ENCODE data around the gene PHYKPL.
"Not testable (repeated sequence)": the region's sequence is repeated elsewhere in the genome, so short reads cannot be mapped to it uniquely, and the experiment has no call there.

Gene PHYKPL

DNA sequence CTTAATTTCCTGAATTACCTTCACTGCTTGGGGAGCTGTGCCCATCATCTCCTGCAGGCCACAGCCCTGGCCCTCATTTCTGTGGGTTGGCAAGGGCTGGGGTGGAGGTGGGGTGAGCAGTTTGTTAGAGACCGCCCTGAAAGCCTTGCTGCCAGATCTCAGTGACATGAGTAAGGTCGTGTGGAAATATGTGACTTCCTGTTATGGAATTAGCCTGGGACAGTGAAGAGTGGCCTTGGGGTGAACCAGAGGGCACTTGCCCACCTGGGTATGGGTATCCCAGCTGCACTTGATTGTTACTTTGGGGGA, 30.7 kb downstream of the PHYKPL start:
- TF ChIP-seq, protein P1, sequence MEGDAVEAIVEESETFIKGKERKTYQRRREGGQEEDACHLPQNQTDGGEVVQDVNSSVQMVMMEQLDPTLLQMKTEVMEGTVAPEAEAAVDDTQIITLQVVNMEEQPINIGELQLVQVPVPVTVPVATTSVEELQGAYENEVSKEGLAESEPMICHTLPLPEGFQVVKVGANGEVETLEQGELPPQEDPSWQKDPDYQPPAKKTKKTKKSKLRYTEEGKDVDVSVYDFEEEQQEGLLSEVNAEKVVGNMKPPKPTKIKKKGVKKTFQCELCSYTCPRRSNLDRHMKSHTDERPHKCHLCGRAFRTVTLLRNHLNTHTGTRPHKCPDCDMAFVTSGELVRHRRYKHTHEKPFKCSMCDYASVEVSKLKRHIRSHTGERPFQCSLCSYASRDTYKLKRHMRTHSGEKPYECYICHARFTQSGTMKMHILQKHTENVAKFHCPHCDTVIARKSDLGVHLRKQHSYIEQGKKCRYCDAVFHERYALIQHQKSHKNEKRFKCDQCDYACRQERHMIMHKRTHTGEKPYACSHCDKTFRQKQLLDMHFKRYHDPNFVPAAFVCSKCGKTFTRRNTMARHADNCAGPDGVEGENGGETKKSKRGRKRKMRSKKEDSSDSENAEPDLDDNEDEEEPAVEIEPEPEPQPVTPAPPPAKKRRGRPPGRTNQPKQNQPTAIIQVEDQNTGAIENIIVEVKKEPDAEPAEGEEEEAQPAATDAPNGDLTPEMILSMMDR (IDR thresholded peaks at IDR 0.05; ENCODE audit: control insufficient read depth, insufficient read depth, low read depth, low read length, missing control alignments), result no peak
- no peak overlapping the region for H3K4me3 ChIP-seq (ENCODE audit: control insufficient read depth, low read depth, low read length)
- no peak for DNase-seq (ENCODE audit: low read depth)

DNA sequence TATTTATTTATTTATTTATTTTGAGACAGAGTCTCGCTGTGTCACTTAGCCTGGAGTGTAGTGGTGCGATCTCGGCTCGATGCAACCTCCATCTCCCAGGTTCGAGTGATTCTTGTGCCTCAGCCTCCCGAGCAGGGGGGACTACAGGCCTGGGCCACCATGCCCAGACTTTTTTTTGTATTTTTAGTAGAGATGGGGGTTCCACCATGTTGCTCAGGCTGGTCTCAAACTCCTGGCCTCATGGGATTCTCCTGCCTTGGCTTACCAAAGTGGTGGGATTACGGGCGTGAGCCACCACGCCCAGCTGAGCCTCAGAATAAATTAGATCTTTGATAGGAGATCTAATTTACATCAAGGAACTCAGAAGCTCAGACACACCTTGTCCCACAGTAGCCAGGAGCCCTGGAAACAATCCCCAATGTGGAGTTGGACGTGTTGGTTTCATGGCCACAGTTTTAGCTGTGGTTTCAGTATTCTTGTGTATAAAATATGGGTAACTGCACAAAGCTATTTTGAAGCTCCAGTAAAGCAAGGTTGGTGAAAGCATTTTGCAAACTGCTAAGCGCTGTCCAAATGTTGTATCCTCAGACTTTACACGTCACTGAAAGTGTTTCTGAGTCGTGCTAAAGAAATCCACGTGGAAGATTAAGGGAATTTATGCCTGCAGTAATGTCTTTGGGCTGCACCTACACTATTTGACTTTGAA, 31.2 kb downstream of the PHYKPL start:
- no peak overlapping the region for H3K4me3 ChIP-seq (ENCODE audit: control insufficient read depth, low read depth, low read length)
- no peak for DNase-seq (ENCODE audit: low read depth)
- TF ChIP-seq, protein P1 (IDR thresholded peaks at IDR 0.05; ENCODE audit: control insufficient read depth, insufficient read depth, low read depth, low read length, missing control alignments), result no peak

DNA sequence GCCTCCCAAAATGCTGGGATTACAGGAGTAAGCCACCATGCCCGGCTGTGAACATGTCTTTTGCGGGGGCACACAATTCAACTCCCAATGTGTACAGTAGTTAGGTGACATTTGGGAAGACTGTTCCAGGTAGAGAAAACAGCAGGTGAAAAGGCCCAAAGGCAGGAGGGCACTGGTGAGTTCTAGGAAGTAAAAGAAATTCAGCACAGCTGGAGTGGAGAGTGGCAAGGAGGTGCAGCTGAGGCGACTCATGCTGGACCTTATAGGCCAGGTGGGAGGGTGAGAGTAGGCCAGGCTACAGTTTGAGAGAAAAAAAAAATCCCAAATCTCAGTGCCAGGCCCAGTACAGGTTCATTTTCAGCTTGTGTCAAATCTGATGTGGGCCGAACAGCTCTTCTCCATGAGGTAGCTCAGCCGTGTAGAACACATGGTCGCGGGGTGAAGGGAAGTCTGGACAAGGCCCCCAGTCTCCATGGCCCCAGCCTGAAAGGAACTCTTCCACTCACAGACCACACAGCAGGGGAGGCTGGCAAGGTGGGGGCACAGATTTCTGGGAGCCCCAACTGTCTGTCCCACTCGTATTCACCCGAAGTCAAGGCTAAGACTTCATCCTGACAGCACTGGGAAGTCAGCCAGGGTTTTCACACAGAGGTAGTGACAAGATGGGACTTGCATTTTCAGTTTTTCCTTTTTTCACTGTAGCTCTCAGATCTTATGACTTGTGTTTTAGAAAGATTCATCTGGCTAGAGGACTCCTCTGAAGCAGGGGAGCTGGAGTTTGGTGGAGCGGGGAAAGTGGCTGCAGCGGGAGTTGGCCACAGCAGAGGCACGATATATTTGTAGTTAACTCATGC, 32.8 kb downstream of the PHYKPL start:
- H3K4me3 ChIP-seq (ENCODE audit: control insufficient read depth, low read depth, low read length), result no peak overlapping the region
- no peak for DNase-seq (ENCODE audit: low read depth)
- TF ChIP-seq, protein P1 (IDR thresholded peaks at IDR 0.05; ENCODE audit: control insufficient read depth, insufficient read depth, low read depth, low read length, missing control alignments), result no peak

DNA sequence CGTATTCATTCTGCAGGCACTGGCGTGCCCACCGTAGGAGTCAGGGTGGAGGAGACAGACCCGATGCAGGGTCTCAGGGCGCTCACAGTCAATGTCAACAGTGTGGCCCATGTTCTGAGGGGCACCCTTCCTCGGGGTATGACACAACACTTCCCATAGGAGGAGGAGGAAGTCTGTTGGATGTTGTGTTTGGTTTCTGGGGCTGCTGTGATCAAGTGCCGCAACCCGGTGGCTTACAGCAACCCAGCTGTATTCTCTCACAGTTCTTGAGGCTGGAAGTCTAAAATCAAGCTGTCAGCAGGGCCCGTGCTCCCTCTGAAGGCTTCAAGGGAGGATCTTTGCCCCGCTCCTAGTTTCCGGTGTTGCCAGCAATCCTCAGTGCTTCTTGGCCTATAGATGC, 33.9 kb downstream of the PHYKPL start:
- DNase-seq (ENCODE audit: low read depth), result no peak
- H3K4me3 ChIP-seq (ENCODE audit: control insufficient read depth, low read depth, low read length), result no peak overlapping the region
- TF ChIP-seq, protein P1 (IDR thresholded peaks at IDR 0.05; ENCODE audit: control insufficient read depth, insufficient read depth, low read depth, low read length, missing control alignments), result no peak

DNA sequence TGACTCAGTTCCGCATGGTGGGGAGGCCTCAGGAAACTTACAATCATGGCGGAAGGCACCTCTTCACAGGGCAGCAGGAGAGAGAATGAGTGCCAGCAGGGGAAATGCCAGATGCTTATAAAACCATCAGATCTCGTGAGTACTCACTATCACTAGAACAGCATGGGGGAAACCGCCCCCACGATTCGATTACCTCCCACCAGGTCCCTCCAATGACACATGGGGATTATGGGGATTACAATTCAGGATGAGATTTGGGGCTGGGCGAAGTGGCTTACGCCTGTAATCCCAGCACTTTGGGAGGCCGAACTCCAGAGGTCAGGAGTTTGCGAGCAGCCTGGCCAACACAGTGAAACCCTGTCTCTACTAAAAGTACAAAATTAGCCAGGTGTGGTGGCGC, 34.5 kb downstream of the PHYKPL start:
- not testable (repeated sequence) for DNase-seq (ENCODE audit: low read depth)

DNA sequence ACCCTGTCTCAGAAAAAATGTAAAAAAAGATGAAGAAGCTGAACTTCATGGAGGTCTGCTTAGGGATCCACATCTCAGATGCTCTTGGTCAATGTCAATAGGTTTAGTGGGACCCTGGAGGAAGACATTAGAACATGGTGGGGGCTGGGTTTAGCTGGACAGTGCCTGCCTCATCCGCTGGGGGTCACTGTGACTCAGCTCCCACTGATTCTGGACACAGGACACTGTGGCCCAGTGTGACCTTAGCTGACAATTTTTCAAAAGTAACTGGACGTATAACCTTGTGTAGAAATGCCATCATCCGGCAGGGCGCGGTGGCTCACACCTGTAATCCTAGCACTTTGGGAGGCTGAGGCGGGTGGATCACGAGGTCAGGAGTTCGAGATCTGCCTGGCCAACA, 35.6 kb downstream of the PHYKPL start:
- H3K4me3 ChIP-seq (ENCODE audit: control insufficient read depth, low read depth, low read length), result no peak overlapping the region
- DNase-seq (ENCODE audit: low read depth), result no peak
- TF ChIP-seq, protein P1 (IDR thresholded peaks at IDR 0.05; ENCODE audit: control insufficient read depth, insufficient read depth, low read depth, low read length, missing control alignments), result peak; percentile 34

More for the DNA sequence above, 34.5 kb downstream of the PHYKPL start:
- not testable (repeated sequence) for H3K4me3 ChIP-seq (ENCODE audit: control insufficient read depth, low read depth, low read length)

DNA sequence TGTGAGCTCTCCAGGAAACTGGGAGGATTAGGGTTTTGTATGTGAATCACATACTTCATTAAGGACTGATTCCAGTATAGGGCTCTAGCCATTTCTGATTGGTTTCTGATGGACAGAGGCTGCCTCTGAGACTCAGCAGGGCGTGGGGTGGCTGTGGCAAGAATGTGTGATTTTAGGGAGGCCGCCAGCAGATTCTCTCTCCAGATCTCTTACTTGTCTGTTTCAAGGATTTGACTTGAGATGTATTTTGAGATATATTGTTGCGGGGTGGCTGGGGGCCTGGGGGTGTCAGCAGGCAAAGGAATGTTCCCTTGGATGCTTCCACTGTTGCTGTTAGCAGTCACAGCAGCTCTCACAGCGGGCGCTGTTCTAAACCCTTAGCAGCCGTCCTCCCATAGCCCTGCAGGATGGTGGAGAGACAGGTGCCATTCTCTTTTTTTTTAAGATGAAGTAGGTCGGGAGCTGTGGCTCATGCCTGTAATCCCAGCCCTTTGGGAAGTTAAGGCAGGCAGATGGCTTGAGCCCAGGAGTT, 36.3 kb downstream of the PHYKPL start:
- TF ChIP-seq, protein P1 (IDR thresholded peaks at IDR 0.05; ENCODE audit: control insufficient read depth, insufficient read depth, low read depth, low read length, missing control alignments), result no peak
- no peak overlapping the region for H3K4me3 ChIP-seq (ENCODE audit: control insufficient read depth, low read depth, low read length)

More for the DNA sequence above, 36.3 kb downstream of the PHYKPL start:
- no peak for DNase-seq (ENCODE audit: low read depth)

All from AG09309 (cell line).